Stimulated activated CD4-positive, alpha-beta T cell treated with anti-CD3 and anti-CD28 coated beads, Interleukin-2, amount 100 ng/mL, for 48 hours (primary cell): Measurements from ENCODE around the gene SMDT1.
A peak's percentile ranks its signal among the peaks of the same experiment; 100 is the strongest.
"Not testable (repeated sequence)": the region's sequence is repeated elsewhere in the genome, so short reads cannot be mapped to it uniquely, and the experiment has no call there.

Experiments used
- DNase-seq, 2 donors: peaks; one replicate each; pipeline ENCODE4 v3.0.0-alpha.2; 2020

SMDT1 gene

DNA sequence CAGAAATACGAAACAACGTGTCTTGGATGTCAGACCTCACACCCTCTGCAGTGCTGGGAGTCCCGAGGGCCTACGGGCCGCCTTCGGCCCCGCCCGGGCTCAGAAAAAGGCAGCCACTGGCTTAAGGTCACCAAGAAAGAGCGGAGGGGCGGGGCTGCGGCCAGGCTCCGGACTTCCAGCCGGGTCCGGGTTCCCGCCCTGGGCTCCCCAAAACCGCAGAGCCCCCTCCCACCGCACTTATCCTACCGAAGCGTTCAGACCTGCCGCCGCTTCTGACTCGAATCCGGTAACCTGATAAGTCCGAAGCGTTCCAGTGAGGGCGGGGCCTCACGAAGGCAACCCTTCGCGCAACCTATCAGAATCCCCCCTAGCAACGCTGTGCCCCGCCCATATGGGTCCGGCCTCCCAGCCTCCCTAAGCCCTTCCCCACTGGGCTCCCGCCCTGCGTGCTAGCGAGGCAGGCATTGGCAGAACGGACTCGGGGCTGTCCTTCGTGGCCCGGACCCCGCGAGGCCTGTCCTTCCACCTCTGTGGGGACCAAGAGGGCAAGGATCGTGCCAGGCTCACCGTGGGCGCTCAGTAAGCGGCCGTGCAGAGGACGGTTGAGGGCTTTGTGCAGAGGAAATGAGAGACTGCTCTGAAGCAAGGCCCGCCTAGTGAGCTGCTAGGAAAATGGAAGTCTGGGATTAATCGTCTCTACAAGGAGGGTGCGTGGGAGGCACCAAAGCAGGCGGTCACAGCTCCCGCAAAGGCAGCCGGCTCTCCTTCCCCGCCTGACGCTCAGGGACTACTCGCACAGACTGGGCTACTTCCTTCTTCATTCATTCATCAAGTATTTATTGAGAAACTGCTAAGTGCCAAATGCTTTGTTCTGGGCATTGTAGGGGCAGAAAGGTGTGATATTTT lies 8.7 kb upstream of the SMDT1 start, which contains the start of gene NAGA:
NAGA (minus strand) TSS at position 296 of the 906 bp plus-strand sequence. CDS start 515 bp downstream, outside the sequence.
- DNase-seq = peak; percentile 84 to 90

DNA sequence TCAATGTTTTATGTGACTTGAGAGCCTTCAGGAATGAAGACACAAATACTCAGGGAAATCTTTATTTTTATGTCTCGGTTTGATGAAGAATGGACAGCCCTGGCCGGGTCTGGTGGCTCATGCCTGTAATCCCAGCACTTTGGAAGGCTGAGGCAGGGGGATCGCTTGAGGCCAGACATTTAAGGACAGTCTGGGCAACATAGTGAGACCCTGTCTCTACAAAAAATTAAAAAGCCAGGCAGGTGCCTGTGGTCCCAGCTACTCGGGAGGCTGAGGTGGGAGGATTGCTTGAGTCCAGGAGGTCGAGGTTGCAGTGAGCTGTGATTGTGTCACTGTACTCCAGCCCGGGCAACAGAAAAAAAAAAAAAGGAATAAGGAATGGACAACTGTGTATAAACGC lies 8.0 kb upstream of the SMDT1 start:
- not testable (repeated sequence) for DNase-seq

DNA sequence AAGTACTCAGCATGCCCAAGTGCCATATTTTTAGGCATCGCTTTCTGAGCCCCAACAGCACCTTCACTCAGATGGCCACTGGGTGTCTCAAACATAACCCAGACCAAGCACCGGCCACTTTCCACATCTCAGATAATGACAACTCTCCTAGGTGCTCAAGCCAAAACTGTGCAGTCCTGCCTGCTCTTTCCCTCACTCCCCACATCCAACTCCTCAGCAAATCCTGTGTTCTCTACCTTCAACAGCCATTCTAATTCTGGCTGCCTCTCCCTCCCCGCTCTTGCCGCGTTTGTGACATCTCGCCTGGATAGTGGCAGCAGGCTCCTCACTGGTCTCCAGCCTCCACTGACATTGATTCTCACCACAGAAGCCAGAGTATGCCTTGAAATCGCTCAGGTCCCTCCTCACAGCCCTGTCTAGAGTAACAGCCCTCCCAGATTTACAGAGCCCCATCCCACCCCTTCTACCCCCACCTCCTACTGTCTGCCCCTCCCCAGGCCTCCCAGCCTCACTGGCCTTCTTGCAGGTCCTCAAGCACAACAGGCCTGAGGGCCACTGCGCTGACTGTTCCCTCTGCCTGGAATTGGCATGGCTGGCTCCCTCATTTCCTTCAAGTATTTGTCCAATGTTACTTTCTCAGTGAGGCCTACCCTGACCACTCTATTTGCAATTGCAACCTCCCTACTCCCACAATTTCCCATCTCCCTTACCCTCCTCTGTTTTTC lies 6.7 kb upstream of the SMDT1 start:
- DNase-seq = no peak

DNA sequence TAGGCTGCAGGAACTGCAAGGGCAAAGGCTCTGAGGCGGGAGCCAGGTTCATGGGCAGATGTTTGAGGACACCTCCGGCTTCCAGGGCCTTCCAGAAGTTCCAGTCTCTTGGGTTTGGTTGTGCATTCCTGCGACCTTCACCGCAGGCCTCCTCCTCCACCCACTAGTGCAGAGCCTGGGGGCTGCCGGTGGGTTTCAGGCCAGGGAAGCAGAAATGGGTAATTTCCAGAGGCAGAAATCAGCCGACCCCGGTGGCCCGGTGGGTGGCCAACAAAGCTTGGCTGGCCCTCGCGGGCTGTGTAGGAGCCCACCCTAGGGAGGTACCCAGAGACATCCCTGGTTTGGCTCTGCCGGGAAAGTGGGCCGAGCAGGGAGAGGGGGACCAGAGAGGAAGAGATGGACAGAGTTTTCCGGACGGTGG lies 5.9 kb upstream of the SMDT1 start:
- no peak for DNase-seq

DNA sequence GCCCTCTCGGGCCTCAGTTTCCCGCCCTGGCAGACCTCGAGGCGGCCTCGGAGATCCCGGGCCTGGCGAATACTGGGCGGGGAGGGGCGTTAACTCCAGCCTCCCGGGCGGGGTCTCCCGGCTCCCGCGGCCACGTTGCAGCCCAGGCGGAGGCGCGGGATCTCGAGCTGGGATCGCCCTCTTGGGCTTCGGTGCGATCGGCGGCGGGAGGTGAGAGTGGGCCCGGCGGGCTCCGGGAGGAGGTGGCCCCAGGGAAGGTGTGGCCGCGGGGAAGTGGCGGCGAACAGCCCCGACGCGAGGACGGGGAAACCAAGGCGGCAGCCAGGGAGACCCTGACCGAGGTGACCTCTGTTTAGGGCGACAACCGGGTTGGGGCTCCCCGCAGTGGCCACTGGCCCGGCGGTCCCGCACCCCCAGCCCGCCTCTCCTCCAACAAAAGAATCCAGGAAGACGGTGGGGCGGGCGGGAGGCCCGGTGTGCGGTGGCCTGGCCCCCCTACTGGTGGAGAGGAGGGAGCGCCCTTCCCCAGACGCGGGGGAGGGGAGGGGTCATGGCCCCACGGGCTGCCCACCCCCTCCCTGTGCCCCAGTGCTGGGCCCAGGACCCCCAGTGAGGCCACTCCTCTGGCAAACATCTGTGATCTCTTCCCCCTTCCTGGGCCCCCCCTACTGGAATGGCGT lies 5.2 kb upstream of the SMDT1 start, which contains the start of gene PHETA2:
PHETA2 (plus strand) TSS at position 117 of the 680 bp plus-strand sequence. CDS start 3,046 bp downstream, outside the sequence.
- DNase-seq = peak; percentile 42 to 51

DNA sequence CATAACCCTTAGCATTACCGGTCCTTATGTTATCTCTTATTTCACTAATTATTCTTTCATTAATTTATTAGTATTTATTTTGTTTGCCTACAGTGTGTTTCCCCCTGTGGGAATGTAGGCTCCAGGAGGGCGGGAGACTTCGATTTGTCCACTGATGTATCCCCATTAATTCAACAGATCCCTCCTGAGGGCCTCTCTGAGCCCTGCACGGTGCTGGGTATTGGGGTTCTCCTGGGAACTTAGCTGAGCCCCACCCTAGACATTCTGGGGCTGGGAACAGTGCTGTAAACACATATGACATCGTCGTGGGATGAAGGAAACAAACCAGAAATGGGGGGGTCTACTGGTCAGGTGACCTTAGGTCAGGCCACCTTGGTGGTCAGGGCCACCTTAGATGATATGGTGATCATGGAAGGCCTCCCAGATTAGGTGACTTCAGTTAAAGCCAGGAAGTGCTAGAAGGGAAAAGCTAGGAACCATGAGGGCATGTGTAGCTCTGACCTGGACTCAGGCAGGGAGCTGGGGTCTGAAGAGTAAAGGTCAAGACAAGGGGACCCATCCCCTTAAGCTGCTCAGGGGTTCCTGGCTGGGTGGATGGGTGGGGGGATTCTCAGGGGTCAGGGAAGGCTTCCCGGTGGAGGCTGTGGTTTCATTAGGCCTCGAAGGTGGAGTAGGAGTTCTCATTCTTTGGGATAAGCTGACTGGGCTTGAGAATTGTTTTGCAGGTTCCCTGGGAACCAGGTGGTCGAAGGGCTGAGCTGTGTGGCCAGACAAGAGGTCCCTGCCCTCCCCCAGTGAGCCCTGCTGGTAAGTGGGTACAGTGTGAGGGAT lies 4.4 kb upstream of the SMDT1 start:
- DNase-seq = no peak

DNA sequence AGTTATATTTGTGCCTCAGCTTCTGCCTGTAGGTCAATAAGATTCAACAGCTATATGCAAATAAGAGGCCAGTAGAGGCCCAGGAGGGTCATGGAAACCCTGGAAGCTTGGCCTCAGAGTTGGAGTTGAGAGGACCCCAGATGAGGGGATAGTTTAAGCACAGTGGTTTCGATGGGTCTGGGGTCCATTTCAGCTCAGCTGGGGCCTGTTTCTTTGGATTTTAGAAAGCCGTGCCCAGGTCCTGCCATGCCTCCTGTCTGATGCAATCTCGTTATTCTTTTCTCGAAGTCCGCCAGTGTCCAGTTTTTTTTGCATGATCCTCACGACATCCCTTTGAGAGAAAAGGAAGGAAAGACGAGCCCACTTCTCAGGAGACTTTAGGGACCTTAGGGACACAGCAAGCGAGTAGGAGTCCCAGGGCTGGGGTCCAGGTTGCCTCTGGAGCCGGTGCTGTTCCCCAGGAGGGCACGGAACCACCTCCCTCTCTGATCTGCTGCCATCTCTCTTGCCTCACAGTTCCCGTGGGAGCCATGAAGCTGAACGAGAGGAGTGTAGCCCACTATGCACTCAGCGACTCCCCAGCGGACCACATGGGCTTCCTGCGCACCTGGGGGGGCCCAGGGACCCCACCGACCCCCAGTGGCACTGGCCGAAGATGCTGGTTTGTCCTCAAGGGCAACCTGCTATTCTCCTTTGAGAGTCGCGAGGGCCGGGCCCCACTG lies 2.6 kb upstream of the SMDT1 start:
- no peak for DNase-seq

DNA sequence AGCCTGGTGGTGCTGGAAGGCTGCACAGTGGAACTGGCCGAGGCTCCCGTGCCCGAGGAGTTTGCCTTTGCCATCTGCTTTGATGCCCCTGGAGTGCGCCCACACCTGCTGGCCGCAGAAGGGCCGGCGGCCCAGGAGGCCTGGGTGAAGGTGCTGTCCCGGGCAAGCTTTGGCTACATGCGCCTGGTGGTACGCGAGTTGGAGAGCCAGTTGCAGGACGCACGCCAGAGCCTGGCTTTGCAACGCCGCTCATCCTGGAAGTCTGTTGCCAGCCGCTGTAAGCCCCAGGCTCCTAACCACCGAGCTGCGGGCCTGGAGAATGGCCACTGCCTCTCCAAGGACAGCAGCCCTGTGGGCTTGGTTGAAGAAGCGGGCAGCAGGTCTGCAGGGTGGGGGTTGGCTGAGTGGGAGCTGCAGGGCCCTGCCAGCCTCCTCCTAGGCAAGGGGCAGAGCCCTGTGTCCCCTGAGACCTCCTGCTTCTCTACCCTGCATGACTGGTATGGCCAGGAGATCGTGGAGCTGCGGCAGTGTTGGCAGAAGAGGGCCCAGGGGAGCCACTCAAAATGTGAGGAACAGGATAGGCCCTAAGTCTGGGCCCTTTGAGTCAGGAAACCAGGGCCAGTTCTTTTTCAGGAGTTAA lies 1.9 kb upstream of the SMDT1 start:
- no peak for DNase-seq

DNA sequence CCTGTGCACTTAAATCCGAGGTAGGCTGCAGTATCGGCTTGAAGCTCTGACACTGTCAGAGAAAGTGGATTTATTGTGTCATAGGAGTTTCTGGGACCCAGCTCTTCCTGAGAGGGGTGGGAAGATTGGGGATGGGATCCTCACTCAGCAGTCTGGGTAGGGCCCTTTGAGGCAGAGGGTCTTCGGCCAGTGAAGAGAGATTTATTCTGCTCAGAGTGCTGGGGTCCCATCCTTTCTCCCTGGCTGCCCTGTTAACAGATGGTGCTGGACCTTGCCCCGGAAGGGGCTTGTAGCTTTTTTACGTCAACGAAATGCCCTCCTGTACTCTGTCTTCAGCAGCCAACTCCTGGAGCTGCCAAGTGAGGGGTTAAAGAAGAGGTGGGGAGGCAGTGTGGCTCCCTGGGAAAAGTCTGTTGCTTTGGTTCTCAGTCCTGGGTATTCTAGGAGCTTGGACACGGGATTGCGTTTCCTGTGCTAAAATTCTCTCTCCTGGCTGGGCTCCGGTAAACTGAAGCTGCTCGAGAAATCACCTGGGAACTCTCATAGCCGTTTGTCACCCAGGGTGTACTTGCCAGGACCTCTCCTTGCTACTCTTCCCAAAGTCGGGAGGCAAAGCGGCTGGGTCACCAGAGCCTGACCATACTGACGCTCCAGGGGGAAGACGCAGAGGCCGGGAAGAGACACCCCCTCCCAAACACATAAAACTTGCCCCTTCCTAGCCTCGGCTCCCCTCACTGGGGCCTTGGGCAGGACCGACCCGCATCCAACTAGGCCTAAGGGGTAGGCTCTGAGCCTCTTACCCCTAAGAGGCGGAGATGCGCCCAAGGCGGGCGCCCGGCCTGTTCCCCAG lies 806 bp upstream of the SMDT1 start:
- no peak for DNase-seq

DNA sequence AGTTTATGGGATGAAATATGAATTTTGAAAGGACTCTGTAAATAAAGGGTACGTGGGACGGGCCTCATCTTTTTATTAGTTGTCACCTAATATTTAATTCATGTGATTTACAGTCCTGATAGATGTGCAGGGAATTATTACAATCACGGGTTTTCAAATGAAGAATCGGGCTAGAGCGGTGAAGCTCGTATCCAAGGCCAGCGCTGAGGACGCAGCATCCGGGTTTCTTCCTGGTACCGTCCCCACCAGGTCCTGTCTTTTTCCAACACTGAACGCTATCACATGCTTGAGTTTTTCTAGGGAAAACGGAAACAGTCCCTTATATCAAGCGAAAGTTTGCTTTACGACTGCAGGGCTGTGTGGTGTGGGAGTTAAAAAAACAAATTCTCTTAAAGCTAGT lies 787 bp downstream of the SMDT1 start:
- no peak for DNase-seq

DNA sequence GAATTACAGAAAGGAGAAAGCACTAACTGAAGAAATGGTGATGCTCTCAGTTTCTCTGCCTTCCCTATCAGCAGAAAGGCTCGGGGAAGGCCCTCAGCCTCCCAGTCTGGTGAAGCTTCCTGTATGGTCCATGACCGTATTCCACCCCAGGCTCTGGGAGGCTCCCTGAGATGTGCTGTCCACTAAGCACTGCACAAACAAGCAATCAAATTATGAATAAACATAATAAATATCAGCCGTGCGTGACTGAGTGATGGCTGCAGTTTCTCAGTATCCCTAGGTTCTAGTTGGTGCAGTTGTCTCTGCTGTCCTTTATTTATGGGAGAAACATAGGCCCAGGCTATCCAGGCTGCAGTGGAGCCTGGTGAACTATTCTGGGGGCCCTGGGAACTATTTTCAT lies 3.6 kb downstream of the SMDT1 start:
- no peak for DNase-seq

DNA sequence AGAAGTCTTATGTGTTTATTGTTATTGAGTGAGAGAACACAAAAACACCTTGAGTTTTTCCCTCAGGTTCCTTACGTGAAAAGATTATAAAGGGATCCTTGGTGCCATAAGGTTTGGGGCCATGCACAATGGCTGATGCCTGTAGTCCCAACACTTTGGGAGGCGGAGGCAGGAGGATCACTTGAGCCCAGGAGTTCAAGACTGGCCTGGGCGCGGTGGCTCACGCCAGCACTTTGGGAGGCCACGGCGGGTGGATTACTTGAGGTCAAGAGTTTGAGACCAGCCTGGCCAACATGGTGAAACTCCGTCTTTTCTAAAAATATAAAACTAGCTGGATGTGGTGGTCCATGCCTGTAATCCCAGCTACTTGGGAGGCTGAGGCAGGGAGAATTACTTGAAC lies 5.4 kb downstream of the SMDT1 start:
- DNase-seq = no peak

DNA sequence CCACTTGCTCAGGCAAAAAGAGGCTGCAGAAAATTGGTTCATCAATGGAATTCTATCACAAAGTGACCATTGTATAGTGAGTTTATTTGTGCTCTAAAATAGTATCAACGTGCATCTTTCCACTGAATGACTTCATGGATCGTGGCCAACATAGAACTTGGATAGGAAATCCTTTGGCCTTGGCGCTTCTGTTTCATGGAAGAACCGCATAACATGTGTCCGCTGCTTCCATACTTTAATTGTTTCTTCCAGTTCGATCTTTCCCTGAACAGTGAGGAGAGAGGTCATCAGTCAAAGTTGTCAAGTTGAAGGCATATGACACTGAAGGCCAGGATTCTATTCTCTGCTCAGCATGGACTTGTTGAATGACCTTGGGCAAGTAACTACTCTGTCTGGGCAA lies 6.6 kb downstream of the SMDT1 start:
- DNase-seq = no peak

DNA sequence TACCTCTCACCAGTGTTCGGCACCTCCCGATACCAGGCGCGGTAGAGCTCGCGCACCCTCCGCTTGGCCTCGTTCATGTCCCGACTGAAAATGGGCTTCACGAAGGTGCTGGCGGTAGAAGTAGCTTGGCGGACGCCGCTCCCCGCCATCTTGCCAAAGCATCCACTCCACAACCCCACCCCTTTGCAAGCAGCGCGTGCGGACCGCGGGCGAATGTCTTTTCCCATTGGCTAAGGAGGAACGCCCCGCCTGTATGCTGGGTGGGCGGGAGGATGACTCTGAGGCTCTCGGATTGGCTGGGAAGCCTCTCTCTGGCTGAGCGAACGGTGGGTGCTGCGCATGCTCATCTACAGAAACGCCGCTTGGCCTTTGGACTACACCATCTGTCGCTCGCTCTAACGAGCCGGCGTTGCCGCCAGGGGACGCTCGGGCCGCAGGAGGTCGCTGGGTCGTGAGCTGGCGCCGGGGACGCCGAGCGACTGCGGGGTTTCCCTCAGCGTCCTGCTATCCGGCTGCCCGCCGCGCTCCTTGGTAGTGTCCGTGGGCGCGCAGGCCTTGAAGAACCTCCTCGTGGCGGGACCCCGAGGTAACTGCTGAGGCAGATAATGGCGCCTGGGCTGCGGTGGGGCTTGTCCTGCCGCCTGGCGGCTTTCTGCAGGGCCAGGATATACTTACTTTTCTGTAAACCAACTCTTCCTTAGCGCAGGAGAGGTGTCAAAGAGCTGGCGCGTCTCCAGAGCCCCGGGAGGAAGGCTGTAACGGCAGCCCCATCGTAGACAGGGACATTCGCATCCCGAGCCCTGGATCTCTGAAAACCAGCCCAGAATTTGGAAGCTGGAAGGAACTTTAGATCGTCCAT lies 11.3 kb downstream of the SMDT1 start, which contains the start of gene NDUFA6:
NDUFA6 (minus strand) TSS at position 177 of the 859 bp plus-strand sequence; CDS start at position 149, 28 bp downstream.
- DNase-seq = peak; percentile 94 to 95

DNA sequence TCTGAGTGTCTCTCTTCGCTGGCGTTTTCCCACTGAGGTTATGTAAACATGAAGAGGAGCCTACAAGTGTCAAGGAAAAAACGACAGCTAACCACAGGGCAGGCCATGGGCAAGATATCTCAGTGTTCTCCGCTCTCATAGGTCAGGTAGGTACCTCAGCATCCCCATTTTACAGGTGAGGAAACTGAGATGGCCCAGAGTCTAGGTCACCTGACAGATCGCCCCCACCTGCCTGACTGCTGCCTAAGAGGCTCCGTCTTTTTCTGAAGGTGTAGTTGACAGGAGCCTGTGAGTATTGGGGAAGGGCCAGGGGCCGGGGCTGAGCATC lies 11.9 kb downstream of the SMDT1 start:
- DNase-seq = no peak

DNA sequence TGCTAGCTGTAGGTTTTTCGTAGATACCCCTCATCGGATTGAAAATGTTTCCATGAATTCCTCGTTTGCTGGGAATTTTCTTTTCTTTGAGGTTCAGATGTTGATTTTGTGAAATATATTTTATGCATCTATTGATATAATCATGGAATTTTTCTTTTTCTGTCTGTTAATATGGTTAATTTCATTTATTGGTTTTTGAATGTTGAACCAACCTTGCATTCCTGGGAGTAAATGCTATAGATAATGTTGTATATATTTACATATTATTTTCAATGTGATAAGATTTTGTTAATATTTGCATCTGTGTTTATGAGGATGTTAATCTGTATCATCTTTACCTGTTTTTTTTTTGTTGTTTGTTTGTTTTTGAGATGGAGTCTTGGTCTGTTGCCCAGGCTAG lies 21.7 kb downstream of the SMDT1 start:
- no peak for DNase-seq

DNA sequence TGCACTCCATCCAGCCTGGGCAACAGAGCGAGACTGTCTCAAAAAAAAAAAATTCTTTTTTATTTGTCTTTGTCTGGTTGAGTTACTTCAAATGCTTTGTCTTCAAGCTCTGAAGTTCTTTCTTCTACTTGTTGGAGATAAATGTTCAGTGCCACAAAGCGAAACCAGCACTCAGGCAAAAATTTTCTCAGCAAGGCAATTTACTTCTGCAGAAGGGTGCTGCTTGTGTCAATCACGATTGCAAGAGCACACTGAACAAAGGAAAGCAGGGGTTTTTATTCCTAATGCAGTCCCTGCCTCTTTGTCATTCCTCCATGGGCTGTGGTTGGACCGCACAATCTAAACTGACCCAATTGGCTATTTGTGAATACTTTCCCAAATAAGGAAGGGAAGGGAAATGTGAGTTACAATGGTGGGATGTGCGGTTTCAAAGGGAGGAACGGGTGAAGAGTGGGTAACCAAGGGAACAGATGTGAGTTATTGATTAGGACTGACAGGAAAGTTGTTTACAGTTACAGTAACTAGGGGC lies 24.9 kb downstream of the SMDT1 start:
- not testable (repeated sequence) for DNase-seq

DNA sequence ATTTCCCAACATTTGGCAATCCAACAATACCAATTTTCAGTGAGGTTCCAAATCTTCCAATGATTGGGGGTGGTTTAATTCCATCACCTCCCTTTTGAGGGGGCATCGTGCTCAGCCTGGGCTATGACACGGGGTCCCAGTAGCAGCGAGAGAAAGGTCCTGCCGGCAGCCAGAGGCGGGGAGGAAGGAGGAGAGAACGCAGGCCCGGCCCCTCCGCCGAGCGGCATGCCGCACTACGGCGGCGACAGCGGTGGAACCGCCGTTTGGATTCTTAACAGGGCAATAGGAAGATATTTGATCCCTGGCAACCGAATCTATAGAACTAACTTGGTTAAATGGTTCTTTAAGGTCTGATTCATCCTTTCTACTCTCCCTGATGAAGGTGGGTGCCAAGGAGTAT lies 29.3 kb downstream of the SMDT1 start:
- no peak for DNase-seq

DNA sequence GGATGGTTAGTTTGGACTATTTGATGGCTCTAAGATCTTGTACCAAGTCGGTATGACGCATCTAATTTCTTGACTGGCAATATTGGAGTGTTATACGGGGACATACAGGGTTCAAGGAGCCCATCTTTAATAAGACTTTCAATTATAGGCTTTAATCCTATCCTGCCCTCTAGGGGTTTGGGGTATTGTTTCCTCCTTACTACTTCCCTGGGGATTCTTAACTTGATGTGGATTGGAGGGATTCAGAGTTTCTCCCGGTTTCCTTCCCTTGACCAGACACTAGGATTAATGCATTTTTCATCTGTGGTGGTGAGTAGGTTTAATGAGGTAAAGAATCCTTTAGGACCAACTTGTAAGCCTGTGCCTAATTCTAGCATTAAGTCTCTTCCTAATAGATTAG lies 32.3 kb downstream of the SMDT1 start:
- no peak for DNase-seq
